IPS DF 6.9 (cell line): ENCODE data around the gene ERMP1.
"Not testable (repeated sequence)": the region's sequence is repeated elsewhere in the genome, so short reads cannot be mapped to it uniquely, and the experiment has no call there.

Experiments used
- DNase-seq: peaks from one replicate; pipeline ENCODE4 v3.0.0-alpha.2; 2013; ENCODE audit warnings: low read depth, low spot score
- H3K27ac ChIP-seq: one replicate; pipeline ENCODE4 v1.5.1; 2013; ENCODE audit warnings: low read length, control low read depth
- H3K27me3 ChIP-seq: 2 replicates; pipeline ENCODE4 v1.6.1; 2013; ENCODE audit warnings: mild to moderate bottlenecking, low read length; ENCODE audit not compliant: control insufficient read depth, insufficient read depth
- H3K36me3 ChIP-seq: 2 replicates; pipeline ENCODE4 v1.6.1; 2013; ENCODE audit warnings: low read length; ENCODE audit not compliant: control insufficient read depth, insufficient read depth
- H3K4me1 ChIP-seq: 2 replicates; pipeline ENCODE4 v1.6.1; 2013; ENCODE audit warnings: low read length; ENCODE audit not compliant: control insufficient read depth, insufficient read depth
- H3K4me3 ChIP-seq: 2 replicates; pipeline ENCODE4 v1.5.1; 2013; ENCODE audit warnings: mild to moderate bottlenecking, low read length
- H3K9me3 ChIP-seq: 2 replicates; pipeline ENCODE4 v1.6.1; 2013; ENCODE audit warnings: low read length, inconsistent platforms; ENCODE audit not compliant: control insufficient read depth, insufficient read depth
- WGBS: extraction: QIAGEN DNeasy Blood & Tissue Kit; methylation state at CpG from one replicate; pipeline ENCODE4 v1.1.7; 2013; ENCODE audit warnings: mixed read lengths, missing lambda C conversion rate; ENCODE audit not compliant: insufficient read length, insufficient coverage; 5-methylcytosine and 5-hydroxymethylcytosine counted together

The ERMP1 gene

DNA sequence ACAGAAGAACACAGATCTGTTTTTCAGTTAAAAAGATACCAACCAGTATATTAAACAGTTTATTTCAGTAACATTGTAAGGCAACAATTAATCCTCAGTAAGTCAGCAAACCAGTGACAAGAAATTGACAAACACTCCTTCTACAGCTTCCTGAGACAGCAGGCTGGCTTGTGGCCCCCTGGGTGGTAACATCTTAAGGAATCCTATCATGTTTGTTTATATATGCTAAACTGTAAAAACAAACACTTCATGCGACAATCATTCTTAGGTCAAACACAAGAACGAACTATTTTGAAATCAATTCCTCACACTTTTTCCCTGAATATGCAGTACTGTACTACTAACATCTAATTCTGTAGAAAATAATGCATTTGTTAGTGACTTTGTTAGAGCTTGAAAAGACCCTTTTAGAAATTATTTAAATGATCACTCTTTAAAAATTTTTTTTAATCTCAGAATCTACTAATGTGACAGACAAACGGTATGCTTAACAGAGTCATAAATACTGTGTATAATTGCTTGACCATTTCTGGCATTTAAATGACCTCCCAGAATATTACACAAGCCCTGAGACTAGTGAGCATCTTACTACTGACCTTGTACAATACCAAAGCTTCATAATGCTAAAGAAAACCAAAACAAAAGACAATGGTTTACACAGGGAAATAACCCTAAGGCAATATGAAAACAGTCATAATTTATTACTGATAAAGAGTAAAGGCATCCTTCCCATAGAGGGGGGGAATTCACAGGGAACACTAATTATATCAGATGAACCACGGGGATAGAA lies 48.2 kb downstream of the ERMP1 start:
- H3K27me3 ChIP-seq, result no peaks in the 10 kb centered on the region
- H3K9me3 ChIP-seq, result peaks cover 2% of the 10 kb centered on the region; the same call in 1 of the 2 replicates
- no peak for DNase-seq
- H3K27ac ChIP-seq, result no peak overlapping the region
- H3K36me3 ChIP-seq, result peaks cover 9% of the 10 kb centered on the region; the same call in 1 of the 2 replicates
- WGBS, result no CpG with 5 or more reads among the region's 4 CpGs
- no peak overlapping the region for H3K4me3 ChIP-seq
- no peaks in the 10 kb centered on the region for H3K4me1 ChIP-seq

DNA sequence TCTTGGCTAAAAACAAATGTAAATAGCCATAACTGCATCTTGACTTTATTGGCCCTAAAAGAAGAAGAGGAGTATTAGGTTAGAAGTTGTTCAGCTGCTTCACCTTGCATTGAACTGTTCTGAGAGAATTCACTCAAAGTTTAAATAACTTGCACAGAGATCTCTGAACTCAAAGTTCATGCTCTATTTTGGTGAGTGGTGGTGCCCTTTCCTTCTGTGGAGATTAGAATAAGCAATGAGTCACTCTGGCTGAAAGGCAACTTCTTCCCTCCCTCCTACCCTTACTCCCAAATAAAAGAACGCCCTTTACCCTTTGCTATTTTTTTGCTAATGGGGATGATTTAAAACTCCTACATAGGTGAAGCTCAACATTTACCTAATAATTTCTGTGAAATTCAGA lies 48.9 kb downstream of the ERMP1 start:
- Histone ChIP-seq H3K4me3 (no peak overlapping the region), H3K4me1 (no peaks in the 10 kb centered on the region), H3K27ac (no peak overlapping the region), H3K36me3 (peaks cover 14% of the 10 kb centered on the region; the same call in 1 of the 2 replicates), H3K9me3 (peaks cover 2% of the 10 kb centered on the region), H3K27me3 (no peaks in the 10 kb centered on the region)
- DNase-seq, result no peak
- WGBS, result no CpG with 5 or more reads among the region's 1 CpG

DNA sequence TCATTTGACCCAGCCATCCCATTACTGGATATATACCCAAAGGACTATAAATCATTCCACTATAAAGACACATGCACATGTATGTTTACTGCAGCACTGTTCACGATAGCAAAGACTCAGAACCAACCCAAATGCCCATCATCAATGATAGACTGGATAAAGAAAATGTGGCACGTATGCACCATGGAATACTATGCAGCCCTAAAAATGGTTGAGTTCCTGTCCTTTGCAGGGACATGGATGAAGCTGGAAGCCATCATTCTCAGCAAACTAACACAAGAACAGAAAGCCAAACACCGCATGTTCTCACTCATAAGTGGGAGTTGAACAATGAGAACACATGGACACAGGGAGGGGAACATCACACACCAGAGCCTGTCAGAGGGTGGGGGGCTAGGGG lies 49.5 kb downstream of the ERMP1 start:
- not testable (repeated sequence) for H3K4me3 ChIP-seq, H3K9me3 ChIP-seq, H3K27ac ChIP-seq, H3K4me1 ChIP-seq, H3K27me3 ChIP-seq, DNase-seq
- no CpG with 5 or more reads among the region's 3 CpGs for WGBS
- H3K36me3 ChIP-seq, result peaks cover 16% of the 10 kb centered on the region; the same call in 1 of the 2 replicates

DNA sequence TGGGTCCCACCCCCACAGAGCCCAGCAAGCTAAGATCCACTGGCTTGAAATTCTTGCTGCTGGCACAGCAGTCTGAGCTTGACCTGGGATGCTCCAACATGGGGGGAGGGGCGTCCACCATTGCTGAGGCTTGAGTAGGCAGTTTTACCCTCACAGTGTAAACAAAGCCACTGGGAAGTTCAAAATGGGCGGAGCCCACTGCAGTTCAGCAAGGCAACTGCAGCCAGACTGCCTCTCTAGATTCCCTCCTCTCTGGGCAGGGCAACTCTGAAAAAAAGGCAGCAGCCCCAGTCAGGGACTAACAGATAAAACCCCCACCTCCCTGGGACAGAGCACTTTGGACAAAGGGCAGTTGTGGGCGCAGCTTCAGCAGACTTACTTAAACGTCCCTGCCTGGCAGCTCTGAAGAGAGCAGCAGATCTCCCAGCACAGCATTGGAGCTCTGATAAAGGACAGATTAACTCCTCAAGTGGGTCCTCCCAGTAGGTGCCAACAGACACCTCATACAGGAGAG lies 53.2 kb downstream of the ERMP1 start:
- H3K4me1 ChIP-seq, H3K27me3 ChIP-seq, H3K4me3 ChIP-seq, DNase-seq, H3K27ac ChIP-seq, H3K9me3 ChIP-seq: not testable (repeated sequence)
- H3K36me3 ChIP-seq, result peaks cover 12% of the 10 kb centered on the region; the same call in 1 of the 2 replicates
- WGBS, result no CpG with 5 or more reads among the region's 4 CpGs

DNA sequence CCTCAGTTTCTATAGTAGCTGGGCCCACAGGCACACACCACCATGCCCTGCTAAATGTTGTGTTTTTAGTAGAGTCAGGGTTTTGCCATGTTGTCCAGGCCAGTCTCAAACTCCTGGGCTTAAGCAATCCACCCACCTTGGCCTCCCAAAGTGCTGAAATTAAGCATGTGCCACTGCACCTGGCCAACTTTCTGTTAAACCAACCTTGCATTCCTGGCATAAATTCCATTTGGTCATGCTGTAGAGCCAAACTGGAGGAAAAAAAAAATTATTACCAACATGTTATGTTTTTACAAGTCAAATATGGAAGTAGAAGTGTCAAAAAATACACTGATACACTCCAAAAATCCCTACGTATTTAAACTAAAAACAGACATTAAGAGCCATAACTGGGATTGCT lies 54.1 kb downstream of the ERMP1 start:
- no peaks in the 10 kb centered on the region for H3K27me3 ChIP-seq
- H3K9me3 ChIP-seq, result peaks cover 2% of the 10 kb centered on the region
- DNase-seq, result no peak
- H3K4me1 ChIP-seq, result no peaks in the 10 kb centered on the region
- WGBS, result no CpG with 5 or more reads among the region's 1 CpG
- H3K27ac ChIP-seq, result no peak overlapping the region
- no peak overlapping the region for H3K4me3 ChIP-seq
- H3K36me3 ChIP-seq, result peaks cover 15% of the 10 kb centered on the region; the same call in 1 of the 2 replicates

DNA sequence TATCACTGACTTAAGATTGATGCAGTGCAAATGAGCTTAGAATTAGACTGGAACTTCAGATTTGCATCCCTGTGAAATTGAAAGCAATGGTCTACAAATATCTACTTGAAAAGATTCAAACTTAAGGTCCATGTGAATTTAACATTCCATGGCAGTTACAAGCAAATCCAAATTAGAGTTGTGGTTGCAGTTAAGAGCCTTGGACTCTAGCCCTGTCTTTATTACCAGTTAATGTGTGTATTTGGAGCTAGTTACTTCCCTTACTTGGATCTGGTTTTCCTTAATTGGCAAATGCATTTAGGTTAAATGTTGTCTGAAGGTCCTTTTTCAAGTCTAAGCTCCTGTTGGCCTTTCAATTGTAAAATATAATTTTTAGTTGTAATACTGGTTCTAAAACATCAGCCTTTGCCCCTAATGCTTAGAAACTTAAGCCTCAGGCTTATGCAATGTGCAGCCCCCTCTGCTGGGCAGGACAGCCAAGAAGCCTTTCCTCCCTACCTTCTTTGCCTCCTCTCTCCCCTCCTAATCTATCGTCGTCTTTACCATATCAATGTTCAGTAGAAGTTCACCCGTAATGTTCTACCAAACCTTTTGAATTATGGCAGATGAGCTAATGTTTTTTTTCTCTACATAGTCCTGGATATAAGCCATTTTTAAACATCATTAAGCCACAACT lies 59.5 kb downstream of the ERMP1 start:
- Histone ChIP-seq H3K4me3 (no peak overlapping the region), H3K4me1 (no peaks in the 10 kb centered on the region), H3K9me3 (no peaks in the 10 kb centered on the region), H3K27me3 (no peaks in the 10 kb centered on the region), H3K36me3 (peaks cover 3% of the 10 kb centered on the region; the same call in 1 of the 2 replicates), H3K27ac (no peak overlapping the region)
- DNase-seq, result no peak
- WGBS, result no CpG with 5 or more reads among the region's 3 CpGs

DNA sequence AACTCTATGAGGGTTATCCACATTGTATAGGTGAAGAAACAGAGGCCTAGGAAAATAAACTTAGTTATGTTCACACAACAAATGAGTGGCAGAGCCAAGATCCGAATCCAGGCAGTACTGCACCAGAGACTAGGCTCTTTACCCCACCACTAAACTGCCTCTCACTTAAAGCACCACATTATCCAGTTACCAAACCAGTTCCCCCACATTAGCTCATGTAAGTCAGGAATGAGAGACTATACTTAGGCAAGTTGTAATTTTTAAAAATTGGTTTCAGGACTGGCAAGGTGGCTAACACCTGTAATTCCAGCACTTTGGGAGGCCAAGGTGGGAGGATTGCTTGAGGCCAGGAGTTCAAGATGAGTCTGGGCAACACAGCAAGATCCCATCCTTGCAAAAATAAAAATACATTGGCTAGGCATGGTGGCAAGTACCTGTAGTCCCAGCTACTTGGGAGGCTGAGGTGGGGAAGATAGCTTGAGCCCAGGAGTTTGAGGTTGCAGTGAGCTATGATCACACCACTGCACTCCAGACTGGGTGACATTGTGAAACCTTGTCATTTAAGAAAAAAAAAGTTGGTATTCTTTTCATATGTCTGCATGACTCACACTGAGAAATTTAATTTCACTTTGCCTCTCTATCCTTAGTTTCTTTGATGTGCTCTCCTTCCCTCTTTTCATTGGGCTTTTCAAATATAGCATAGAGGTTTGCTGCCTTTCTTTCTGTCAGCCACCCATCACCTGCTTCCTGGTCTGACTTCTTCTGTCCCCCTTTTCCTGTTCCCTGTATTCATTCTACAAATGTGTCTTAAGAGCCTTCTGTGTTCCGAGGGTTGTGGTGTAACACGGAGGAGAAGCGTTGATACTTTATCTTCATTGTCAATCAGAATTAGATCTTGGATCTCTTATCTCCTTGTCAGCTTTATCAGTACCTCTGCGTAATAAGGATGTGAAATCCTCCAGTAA lies 64.7 kb downstream of the ERMP1 start:
- no peaks in the 10 kb centered on the region for H3K9me3 ChIP-seq
- H3K27ac ChIP-seq, result no peak overlapping the region
- no peak for DNase-seq
- H3K36me3 ChIP-seq, result peaks cover 6% of the 10 kb centered on the region; the same call in 1 of the 2 replicates
- WGBS, result no CpG with 5 or more reads among the region's 5 CpGs
- H3K4me1 ChIP-seq, result no peaks in the 10 kb centered on the region
- H3K27me3 ChIP-seq, result no peaks in the 10 kb centered on the region
- no peak overlapping the region for H3K4me3 ChIP-seq

DNA sequence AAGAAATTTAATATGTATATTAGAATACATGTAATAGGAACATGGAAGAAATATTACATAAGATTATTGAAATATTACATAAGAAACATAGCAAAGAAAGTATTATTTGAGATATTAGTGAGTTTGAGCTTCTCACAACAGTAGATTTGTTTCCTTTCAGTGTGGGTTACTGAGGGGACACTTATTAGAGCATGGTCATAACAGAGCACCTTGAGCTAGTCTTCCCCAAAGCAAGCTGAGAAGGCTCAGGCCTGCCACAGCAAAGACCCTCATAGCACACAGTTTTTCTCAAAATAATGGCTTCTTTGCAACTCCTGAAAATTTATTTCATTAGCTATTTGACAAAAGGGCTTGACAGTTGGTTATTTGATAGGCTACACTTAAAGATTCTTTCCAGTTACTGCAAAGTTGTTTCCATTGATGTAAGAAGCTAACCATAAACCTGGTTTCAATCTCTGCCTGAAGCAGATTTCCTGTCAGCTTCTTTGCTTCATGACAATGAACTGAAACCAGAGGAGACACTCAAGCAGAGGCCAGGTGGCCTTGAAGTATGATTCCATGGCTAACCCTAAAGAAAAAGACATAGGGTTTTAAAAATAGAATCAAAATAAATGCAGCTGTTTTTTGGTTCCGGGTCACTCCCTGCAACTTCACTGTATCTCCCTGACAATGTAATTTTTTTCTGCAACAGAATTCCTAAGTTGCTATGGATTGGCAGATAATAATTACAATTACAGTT lies 68.6 kb downstream of the ERMP1 start:
- no peak overlapping the region for H3K27ac ChIP-seq
- no peak for DNase-seq
- H3K4me3 ChIP-seq, result no peak overlapping the region

DNA sequence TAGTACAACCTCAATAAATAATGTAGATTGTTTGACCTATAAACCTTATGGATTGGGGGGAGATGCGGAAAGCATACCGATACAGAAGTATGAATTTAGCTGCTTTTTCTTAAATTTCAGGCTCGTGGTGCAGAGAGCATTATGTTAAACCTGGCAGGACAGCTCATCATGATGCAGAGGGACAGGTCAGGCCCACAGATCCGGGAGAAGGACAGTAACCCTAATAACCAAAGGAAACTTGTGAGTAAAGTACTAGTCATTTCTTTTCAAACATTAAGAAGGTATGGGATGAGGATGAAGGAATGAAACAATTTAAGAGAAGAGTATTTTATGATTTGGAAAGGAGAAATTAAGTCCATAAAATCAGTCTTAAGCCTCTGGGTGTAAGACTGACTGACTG lies 70.5 kb downstream of the ERMP1 start:
- H3K9me3 ChIP-seq, result no peaks in the 10 kb centered on the region
- WGBS, result no CpG with 5 or more reads among the region's 4 CpGs
- peaks cover 8% of the 10 kb centered on the region; the same call in 1 of the 2 replicates for H3K36me3 ChIP-seq
- H3K27ac ChIP-seq, result no peak overlapping the region
- H3K4me1 ChIP-seq, result no peaks in the 10 kb centered on the region
- DNase-seq, result no peak
- H3K27me3 ChIP-seq, result no peaks in the 10 kb centered on the region
- no peak overlapping the region for H3K4me3 ChIP-seq

More for the DNA sequence above, 68.6 kb downstream of the ERMP1 start:
- no peaks in the 10 kb centered on the region for H3K9me3 ChIP-seq
- no peaks in the 10 kb centered on the region for H3K4me1 ChIP-seq
- H3K27me3 ChIP-seq, result no peaks in the 10 kb centered on the region
- H3K36me3 ChIP-seq, result peaks cover 8% of the 10 kb centered on the region; the same call in 1 of the 2 replicates
- WGBS, result no CpG with 5 or more reads among the region's 1 CpG
